ENCODE data around the gene LRRK1.

The LRRK1 gene

GRCh38 chr15:101045835-101046691 lies 126.9 kb downstream of the LRRK1 start:
- no peak for DNase-seq

- DNase-seq, result no peak
Observed at GRCh38 chr15:101046826-101047225, 127.7 kb downstream of the LRRK1 start.

GRCh38 chr15:101047301-101047781 lies 128.2 kb downstream of the LRRK1 start:
- DNase-seq, result no peak

GRCh38 chr15:101048176-101048575 lies 129.0 kb downstream of the LRRK1 start:
- DNase-seq, result no peak

GRCh38 chr15:101048581-101049030 lies 129.4 kb downstream of the LRRK1 start:
- no peak for DNase-seq

- no peak for DNase-seq
Observed at GRCh38 chr15:101049282-101049681, 130.1 kb downstream of the LRRK1 start.

GRCh38 chr15:101049856-101050622 lies 130.9 kb downstream of the LRRK1 start:
- DNase-seq, result no peak

- DNase-seq, result no peak
Observed at GRCh38 chr15:101050623-101051290, 131.6 kb downstream of the LRRK1 start.

GRCh38 chr15:101051291-101052030 lies 132.3 kb downstream of the LRRK1 start:
- no peak for DNase-seq

- no peak for DNase-seq
Observed at GRCh38 chr15:101052031-101052620, 133.0 kb downstream of the LRRK1 start.

GRCh38 chr15:101052681-101053121 lies 133.5 kb downstream of the LRRK1 start:
- no peak for DNase-seq

- no peak for DNase-seq
Observed at GRCh38 chr15:101053261-101053660, 134.1 kb downstream of the LRRK1 start.

GRCh38 chr15:101054116-101054515 lies 135.0 kb downstream of the LRRK1 start:
- no peak for DNase-seq

- no peak for DNase-seq
Observed at GRCh38 chr15:101054991-101055390, 135.8 kb downstream of the LRRK1 start.

GRCh38 chr15:101055411-101055810 lies 136.3 kb downstream of the LRRK1 start:
- no peak for DNase-seq

- DNase-seq, result no peak
Observed at GRCh38 chr15:101056366-101057334, 137.5 kb downstream of the LRRK1 start.

GRCh38 chr15:101057841-101058407 lies 138.8 kb downstream of the LRRK1 start:
- no peak for DNase-seq

GRCh38 chr15:101058735-101059134 lies 139.6 kb downstream of the LRRK1 start:
- DNase-seq, result no peak

GRCh38 chr15:101059381-101060341 lies 140.5 kb downstream of the LRRK1 start:
- DNase-seq, result no peak
